IPS DF 6.9 (cell line): ENCODE results near the gene EIF3L.

ENCODE experiments used
- DNase-seq: peaks from one replicate; pipeline ENCODE4 v3.0.0-alpha.2; 2013; ENCODE audit warnings: low read depth, low spot score
- H3K27ac ChIP-seq: one replicate; pipeline ENCODE4 v1.5.1; 2013; ENCODE audit warnings: low read length, control low read depth
- H3K27me3 ChIP-seq: 2 replicates; pipeline ENCODE4 v1.6.1; 2013; ENCODE audit warnings: mild to moderate bottlenecking, low read length; ENCODE audit not compliant: control insufficient read depth, insufficient read depth
- H3K36me3 ChIP-seq: 2 replicates; pipeline ENCODE4 v1.6.1; 2013; ENCODE audit warnings: low read length; ENCODE audit not compliant: control insufficient read depth, insufficient read depth
- H3K4me1 ChIP-seq: 2 replicates; pipeline ENCODE4 v1.6.1; 2013; ENCODE audit warnings: low read length; ENCODE audit not compliant: control insufficient read depth, insufficient read depth
- H3K4me3 ChIP-seq: 2 replicates; pipeline ENCODE4 v1.5.1; 2013; ENCODE audit warnings: mild to moderate bottlenecking, low read length
- H3K9me3 ChIP-seq: 2 replicates; pipeline ENCODE4 v1.6.1; 2013; ENCODE audit warnings: low read length, inconsistent platforms; ENCODE audit not compliant: control insufficient read depth, insufficient read depth
- WGBS: extraction: QIAGEN DNeasy Blood & Tissue Kit; methylation state at CpG from one replicate; pipeline ENCODE4 v1.1.7; 2013; ENCODE audit warnings: mixed read lengths, missing lambda C conversion rate; ENCODE audit not compliant: insufficient read length, insufficient coverage; 5-methylcytosine and 5-hydroxymethylcytosine counted together

Gene EIF3L

GRCh38 chr22:37817705-37818408, 31.4 kb upstream of the EIF3L start:
- H3K9me3 ChIP-seq = no peaks in the 10 kb centered on the region
- peaks cover 10% of the 10 kb centered on the region for H3K4me1 ChIP-seq
- no CpG with 5 or more reads among the region's 29 CpGs for WGBS
- DNase-seq = no peak
- no peak overlapping the region for H3K27ac ChIP-seq
- peak overlapping the region; percentile 24; the same call in 1 of the 2 replicates for H3K4me3 ChIP-seq
- peaks cover 4% of the 10 kb centered on the region; the same call in 1 of the 2 replicates for H3K36me3 ChIP-seq
- no peaks in the 10 kb centered on the region; the same call in 1 of the 2 replicates for H3K27me3 ChIP-seq

GRCh38 chr22:37818409-37819104, 30.7 kb upstream of the EIF3L start:
- peaks cover 4% of the 10 kb centered on the region for H3K36me3 ChIP-seq
- no peak overlapping the region for H3K27ac ChIP-seq
- H3K9me3 ChIP-seq = no peaks in the 10 kb centered on the region
- no peaks in the 10 kb centered on the region; the same call in 1 of the 2 replicates for H3K27me3 ChIP-seq
- H3K4me3 ChIP-seq = peak overlapping the region; percentile 17; the same call in 1 of the 2 replicates
- DNase-seq = no peak
- WGBS = no CpG with 5 or more reads among the region's 68 CpGs
- H3K4me1 ChIP-seq = peaks cover 13% of the 10 kb centered on the region

- no CpG with 5 or more reads among the region's 14 CpGs for WGBS
- peaks cover 4% of the 10 kb centered on the region for H3K36me3 ChIP-seq
- no peak for DNase-seq
- no peak overlapping the region for H3K27ac ChIP-seq
- peak overlapping the region; percentile 17; the same call in 1 of the 2 replicates for H3K4me3 ChIP-seq
- peaks cover 13% of the 10 kb centered on the region for H3K4me1 ChIP-seq
- no peaks in the 10 kb centered on the region for H3K9me3 ChIP-seq
- no peaks in the 10 kb centered on the region; the same call in 1 of the 2 replicates for H3K27me3 ChIP-seq
Measured at GRCh38 chr22:37819105-37819433, 30.1 kb upstream of the EIF3L start.

- no peak for DNase-seq
- no CpG with 5 or more reads among the region's 5 CpGs for WGBS
- Histone ChIP-seq H3K4me1 (peaks cover 13% of the 10 kb centered on the region), H3K9me3 (no peaks in the 10 kb centered on the region), H3K27me3 (peaks cover 5% of the 10 kb centered on the region; the same call in 1 of the 2 replicates), H3K4me3 (no peak overlapping the region), H3K36me3 (peaks cover 4% of the 10 kb centered on the region), H3K27ac (no peak overlapping the region)
Measured at GRCh38 chr22:37820350-37820749, 28.9 kb upstream of the EIF3L start.

GRCh38 chr22:37822079-37822833, 27.0 kb upstream of the EIF3L start:
- Histone ChIP-seq H3K4me3 (no peak overlapping the region), H3K4me1 (peaks cover 13% of the 10 kb centered on the region), H3K36me3 (no peaks in the 10 kb centered on the region; the same call in 1 of the 2 replicates), H3K9me3 (no peaks in the 10 kb centered on the region), H3K27me3 (peaks cover 9% of the 10 kb centered on the region; the same call in 1 of the 2 replicates), H3K27ac (no peak overlapping the region)
- WGBS = no CpG with 5 or more reads among the region's 8 CpGs
- no peak for DNase-seq

- DNase-seq = no peak
- no peaks in the 10 kb centered on the region; the same call in 1 of the 2 replicates for H3K36me3 ChIP-seq
- no CpG with 5 or more reads among the region's 21 CpGs for WGBS
- no peak within 1 kb of the TSS for H3K4me3 ChIP-seq
- H3K27me3 ChIP-seq = peaks cover 9% of the 10 kb centered on the region; the same call in 1 of the 2 replicates
- H3K27ac ChIP-seq = no peak within 1 kb of the TSS
- H3K4me1 ChIP-seq = peaks cover 11% of the 10 kb centered on the region
- H3K9me3 ChIP-seq = no peaks in the 10 kb centered on the region
Measured at GRCh38 chr22:37823134-37823985, 25.9 kb upstream of the EIF3L start, which contains the start of gene GALR3. TSS of gene GALR3 (plus strand) at chr22:37823382. CDS start at chr22:37823407, 25 bp downstream.

GRCh38 chr22:37824674-37825641, 24.3 kb upstream of the EIF3L start:
- Histone ChIP-seq H3K36me3 (no peaks in the 10 kb centered on the region; the same call in 1 of the 2 replicates), H3K4me1 (peaks cover 9% of the 10 kb centered on the region), H3K9me3 (no peaks in the 10 kb centered on the region), H3K4me3 (peak overlapping the region; percentile 75), H3K27ac (no peak overlapping the region), H3K27me3 (peaks cover 9% of the 10 kb centered on the region; the same call in 1 of the 2 replicates)
- no peak for DNase-seq
- WGBS = no CpG with 5 or more reads among the region's 135 CpGs

- Histone ChIP-seq H3K4me1 (peaks cover 9% of the 10 kb centered on the region), H3K4me3 (no peak overlapping the region), H3K27ac (no peak overlapping the region), H3K36me3 (peaks cover 10% of the 10 kb centered on the region), H3K9me3 (no peaks in the 10 kb centered on the region), H3K27me3 (peaks cover 9% of the 10 kb centered on the region; the same call in 1 of the 2 replicates)
- no CpG with 5 or more reads among the region's 9 CpGs for WGBS
- no peak for DNase-seq
Measured at GRCh38 chr22:37827056-37827455, 22.2 kb upstream of the EIF3L start.
